Effector memory CD4-positive, alpha-beta T cell (primary cell): ENCODE measurements around the gene ADRM1.

Source experiments
- DNase-seq, 3 donors: peaks; one replicate each; pipeline ENCODE4 v3.0.0-alpha.2; 2020
- H3K27ac ChIP-seq: 2 replicates; pipeline ENCODE4 v1.7.0; 2013; ENCODE audit warnings: mild to moderate bottlenecking, low read length, moderate library complexity; ENCODE audit not compliant: insufficient read depth, poor library complexity, severe bottlenecking
- H3K27me3 ChIP-seq: replicated peaks from 2 replicates; pipeline ENCODE4 v1.7.0; 2013; ENCODE audit warnings: mild to moderate bottlenecking, low read length; ENCODE audit not compliant: insufficient read depth, control insufficient read depth, poor library complexity, severe bottlenecking
- H3K36me3 ChIP-seq: 2 replicates; pipeline ENCODE4 v1.7.0; 2013; ENCODE audit warnings: mild to moderate bottlenecking, low read length, moderate library complexity; ENCODE audit not compliant: control insufficient read depth, insufficient read depth
- H3K4me1 ChIP-seq: 2 replicates; pipeline ENCODE4 v1.7.0; 2013; ENCODE audit warnings: low read length, mild to moderate bottlenecking; ENCODE audit not compliant: control insufficient read depth, insufficient read depth, poor library complexity, severe bottlenecking
- H3K4me3 ChIP-seq: 2 replicates; pipeline ENCODE4 v1.7.0; 2013; ENCODE audit warnings: low read length, low read depth, mild to moderate bottlenecking; ENCODE audit not compliant: insufficient read depth, poor library complexity, severe bottlenecking
- H3K9me3 ChIP-seq: 2 replicates; pipeline ENCODE4 v1.7.0; 2013; ENCODE audit warnings: mild to moderate bottlenecking, low read length, moderate library complexity; ENCODE audit not compliant: control insufficient read depth

Gene ADRM1

DNA sequence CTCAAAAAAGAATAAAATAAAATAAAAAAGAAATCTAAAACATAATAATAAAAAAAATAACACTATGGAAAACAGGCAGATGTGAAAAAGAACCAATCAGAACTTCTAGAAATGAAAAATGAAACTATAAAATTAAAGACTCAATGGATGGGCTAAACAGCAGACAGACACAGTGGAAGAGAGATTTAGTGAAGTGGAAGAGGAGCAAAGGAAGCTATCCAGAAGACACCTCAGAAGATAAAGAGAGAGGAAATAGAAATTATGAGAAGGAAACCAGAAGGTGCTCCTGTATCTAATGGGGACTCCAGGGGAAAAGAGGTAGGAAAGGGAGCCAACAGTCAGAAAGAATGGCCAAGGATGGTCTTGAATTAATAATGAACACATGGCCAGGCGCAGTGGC is 45.8 kb downstream of the ADRM1 start:
- Histone ChIP-seq H3K9me3 (no peaks in the 10 kb centered on the region), H3K4me1 (no peaks in the 10 kb centered on the region), H3K36me3 (no peaks in the 10 kb centered on the region), H3K27me3 (no peaks in the 10 kb centered on the region), H3K4me3 (no peak overlapping the region), H3K27ac (no peak overlapping the region)
- DNase-seq = no peak

DNA sequence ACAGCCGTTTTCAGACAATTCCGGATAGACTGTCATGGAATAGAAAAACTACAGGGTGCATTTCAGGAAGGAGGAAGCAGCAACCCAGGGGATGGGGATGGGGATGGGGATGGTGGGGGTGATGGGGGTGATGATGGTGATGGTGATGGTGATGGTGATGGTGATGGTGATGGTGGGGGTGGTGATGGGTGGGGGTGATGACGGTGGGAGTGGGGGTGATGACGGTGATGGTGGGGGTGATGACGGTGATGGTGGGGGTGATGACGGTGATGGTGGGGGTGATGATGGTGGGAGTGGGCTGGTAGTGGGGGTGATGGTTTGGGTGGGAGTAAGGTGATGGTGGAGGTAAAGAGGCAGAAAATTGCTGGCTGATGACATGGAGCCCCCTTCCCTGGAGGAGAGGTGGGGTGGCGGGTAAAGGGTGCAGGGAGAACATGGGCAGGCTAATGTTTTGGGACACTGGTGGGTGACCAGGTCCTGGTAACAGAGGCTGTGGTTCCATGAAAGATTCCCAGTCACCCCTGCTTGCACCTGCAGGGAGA is 46.8 kb downstream of the ADRM1 start:
- no peaks in the 10 kb centered on the region for H3K27me3 ChIP-seq
- H3K4me1 ChIP-seq = no peaks in the 10 kb centered on the region
- no peaks in the 10 kb centered on the region for H3K36me3 ChIP-seq
- no peaks in the 10 kb centered on the region for H3K9me3 ChIP-seq
- no peak for DNase-seq
- H3K27ac ChIP-seq = no peak overlapping the region
- no peak overlapping the region for H3K4me3 ChIP-seq

DNA sequence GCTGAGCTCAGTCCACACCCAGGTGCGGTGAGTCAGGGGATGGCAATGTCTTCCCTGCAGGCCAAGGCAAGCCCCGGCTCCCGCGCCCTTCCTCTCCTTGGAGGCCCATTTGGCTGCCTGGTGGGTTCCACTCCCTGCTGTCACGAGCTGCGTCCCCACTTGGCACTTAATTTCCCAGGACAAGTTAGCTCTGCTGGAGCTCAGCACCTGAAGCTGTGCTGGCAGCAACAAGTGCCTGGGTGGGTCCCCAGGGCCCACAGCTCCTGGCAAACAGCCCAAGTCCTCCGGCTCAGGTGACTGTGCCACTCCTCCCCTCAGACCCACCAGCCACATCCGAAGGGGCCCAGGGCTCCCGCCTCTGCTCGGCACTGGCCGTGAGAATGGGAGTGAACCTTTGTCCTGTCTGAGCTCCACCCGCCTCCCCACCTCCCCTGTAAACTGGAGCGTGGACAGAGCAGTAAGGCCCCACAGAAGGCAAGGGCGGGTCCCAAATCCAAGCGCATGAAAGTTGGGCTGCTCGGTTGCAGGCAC is 47.4 kb downstream of the ADRM1 start:
- H3K4me1 ChIP-seq = no peaks in the 10 kb centered on the region
- no peak overlapping the region for H3K4me3 ChIP-seq
- no peaks in the 10 kb centered on the region for H3K27me3 ChIP-seq
- DNase-seq = no peak
- H3K36me3 ChIP-seq = no peaks in the 10 kb centered on the region
- H3K27ac ChIP-seq = no peak overlapping the region
- H3K9me3 ChIP-seq = no peaks in the 10 kb centered on the region

DNA sequence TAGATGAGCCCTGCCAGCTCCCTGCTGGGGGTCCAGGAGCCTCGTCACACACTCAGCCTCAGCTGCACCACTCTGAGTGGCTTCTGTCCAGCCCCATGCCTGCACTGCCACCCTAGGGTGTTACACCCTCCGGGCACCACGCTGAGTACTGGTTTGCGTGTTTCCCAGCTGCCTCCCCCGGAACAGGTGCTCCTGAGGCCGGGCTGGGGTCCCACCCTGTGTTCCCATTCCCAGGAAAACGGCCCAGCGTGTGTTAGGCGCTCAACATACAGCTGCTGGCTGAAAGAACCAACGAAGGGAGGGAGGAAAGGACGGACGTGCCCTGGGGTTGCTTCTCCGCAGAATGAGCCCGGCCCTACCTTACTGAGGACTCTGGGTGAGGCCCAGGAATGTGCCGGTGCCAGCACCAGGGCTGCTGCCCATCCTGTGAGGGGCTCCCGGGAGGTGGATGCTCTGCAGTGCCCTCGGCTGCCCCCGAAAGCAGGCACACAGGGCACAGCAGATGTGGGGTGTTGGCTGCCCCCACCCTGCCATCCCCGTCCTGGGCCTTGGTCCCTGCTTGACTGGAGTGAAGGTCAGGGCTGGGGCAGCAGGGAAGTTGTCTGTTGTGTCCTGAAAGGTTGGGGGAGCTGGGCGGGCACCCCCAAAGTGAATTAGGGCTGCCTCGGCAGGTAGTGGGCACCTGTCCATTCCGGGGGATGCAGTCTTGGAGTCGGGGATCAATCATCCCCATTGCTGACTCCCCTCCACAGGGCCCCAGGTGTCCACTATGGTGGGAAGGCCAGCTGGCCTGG is 48.0 kb downstream of the ADRM1 start:
- Histone ChIP-seq H3K27me3 (no peaks in the 10 kb centered on the region), H3K27ac (no peak overlapping the region), H3K36me3 (no peaks in the 10 kb centered on the region), H3K4me1 (no peaks in the 10 kb centered on the region), H3K4me3 (no peak overlapping the region), H3K9me3 (no peaks in the 10 kb centered on the region)
- no peak for DNase-seq

DNA sequence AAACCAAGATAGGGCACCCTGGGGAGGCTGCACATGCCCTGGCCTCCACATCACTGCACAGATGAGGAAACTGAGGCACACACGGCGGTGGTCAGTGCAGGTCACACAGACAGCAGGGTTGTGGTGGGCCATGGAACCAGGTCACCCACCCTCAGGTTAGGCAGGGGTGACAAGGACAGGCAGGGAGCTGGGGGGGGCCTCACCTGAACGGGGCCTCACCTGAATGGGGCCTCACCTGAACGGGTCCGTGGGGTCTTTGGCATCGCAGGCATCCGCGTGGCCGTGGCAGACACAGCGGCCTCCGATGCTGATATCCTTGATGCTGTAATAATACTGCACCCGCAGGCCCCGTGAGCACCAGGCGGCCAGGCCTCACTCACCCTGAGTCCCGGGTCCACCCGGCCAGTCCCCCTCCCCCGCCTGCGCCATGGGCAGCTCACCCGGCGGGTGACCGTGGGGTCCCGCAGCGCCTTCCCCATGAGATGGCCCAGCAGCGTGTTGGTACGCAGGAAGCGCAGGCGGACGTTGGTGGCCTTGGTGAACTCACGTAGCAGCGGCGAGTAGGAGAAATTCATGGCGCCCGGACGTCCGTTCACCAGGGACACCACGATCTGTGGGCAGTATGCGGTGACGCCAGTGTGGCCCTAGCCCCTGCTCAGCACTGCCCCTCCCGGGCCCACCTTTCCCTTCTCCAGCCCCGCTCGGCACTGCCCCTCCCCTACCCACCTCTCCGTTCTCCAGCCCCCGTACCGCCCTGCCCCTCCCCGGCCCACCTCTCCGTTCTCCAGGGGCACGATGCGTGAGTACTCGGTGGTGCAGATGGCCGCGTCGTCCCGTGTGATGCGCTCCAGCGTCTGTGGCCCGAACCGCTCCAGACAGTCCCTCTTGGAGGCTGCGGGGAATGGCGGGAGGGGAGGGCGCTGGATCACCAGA is 48.9 kb downstream of the ADRM1 start:
- DNase-seq = no peak
- Histone ChIP-seq H3K36me3 (no peaks in the 10 kb centered on the region), H3K27me3 (no peaks in the 10 kb centered on the region), H3K4me1 (no peaks in the 10 kb centered on the region), H3K27ac (no peak overlapping the region), H3K9me3 (no peaks in the 10 kb centered on the region), H3K4me3 (no peak overlapping the region)

DNA sequence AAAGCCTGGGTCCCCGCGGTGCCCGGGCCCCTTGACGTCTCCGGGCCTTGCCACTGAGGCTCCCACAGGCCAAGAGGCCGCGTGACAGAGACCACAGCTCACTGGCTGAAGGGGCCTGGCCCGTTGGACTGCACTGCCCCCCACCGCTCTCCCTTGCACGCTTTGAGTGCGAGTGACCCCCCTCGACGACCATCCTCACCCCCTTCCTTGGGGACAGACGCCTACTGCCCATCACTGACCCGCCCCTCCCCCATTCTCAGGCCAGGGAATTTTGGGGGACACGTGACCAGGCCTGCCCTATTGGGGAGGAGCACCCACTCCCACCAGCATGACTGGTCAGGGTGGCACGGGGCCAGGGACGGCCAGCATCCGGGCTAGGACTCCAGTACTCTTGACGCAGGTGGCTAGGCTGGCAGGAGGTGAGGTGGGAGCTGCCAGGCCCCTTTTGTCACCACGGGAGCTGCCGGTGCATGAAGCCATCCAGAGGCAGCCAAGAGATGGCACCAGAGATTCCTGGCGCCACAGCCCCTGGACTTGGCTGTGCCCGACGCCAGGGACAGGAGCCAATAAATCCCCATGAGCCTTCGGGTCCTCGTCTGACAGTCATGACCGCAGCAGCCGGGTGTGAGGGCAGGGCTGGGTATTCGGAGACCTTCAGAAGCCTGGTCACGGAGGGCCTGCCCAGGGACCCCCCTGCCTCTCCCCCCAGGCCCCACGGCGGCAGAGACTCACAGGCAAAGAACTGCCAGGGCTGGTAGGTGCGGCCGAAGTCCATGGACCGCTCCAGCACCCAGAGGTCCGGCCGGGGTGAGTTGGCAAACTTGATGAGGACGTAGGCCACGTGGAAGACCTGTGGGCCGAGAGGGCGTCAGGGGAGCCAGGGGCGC is 49.8 kb downstream of the ADRM1 start:
- Histone ChIP-seq H3K27me3 (no peaks in the 10 kb centered on the region), H3K4me3 (no peak overlapping the region), H3K36me3 (no peaks in the 10 kb centered on the region), H3K4me1 (no peaks in the 10 kb centered on the region), H3K9me3 (no peaks in the 10 kb centered on the region), H3K27ac (no peak overlapping the region)
- DNase-seq = no peak

DNA sequence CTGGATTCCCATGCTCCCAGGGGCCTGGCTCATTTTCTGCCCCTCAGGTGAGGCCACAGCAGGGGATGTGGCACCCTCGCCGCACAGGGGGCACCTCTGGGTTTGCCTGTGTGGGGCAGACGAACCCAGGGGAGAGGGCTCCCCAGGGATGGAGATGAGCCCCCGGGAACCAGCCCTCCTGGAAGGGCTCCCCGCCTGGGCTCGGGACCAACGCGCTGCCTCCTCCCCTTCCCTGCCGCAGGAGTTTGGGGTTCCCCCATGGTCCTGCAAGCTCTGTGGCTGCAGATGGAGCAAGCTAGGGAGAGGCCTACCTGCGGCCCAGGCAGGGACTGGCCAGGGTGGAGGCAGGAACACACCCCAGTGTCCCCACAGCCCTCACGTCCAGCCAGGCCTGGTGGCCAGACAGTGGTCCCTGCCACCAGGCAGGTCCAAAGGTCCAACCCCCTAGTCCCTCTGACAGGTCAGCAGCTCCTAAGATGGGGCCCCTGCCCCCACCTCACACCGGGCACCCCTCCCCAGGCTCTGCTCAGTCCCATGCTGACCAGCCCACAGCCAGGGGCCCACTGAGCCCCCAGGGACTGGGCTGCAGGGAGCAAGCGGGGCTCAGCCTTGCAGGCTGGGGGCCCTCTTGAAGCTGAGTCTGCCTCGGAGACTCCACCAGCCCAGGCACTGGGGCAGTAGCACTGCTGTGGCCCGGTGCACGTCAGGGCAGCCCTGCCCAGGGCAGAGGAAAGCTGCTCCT is 50.7 kb downstream of the ADRM1 start:
- no peaks in the 10 kb centered on the region for H3K4me1 ChIP-seq
- no peak for DNase-seq
- no peak overlapping the region for H3K4me3 ChIP-seq
- H3K36me3 ChIP-seq = no peaks in the 10 kb centered on the region
- H3K27me3 ChIP-seq = no peaks in the 10 kb centered on the region
- H3K9me3 ChIP-seq = no peaks in the 10 kb centered on the region
- no peak overlapping the region for H3K27ac ChIP-seq

DNA sequence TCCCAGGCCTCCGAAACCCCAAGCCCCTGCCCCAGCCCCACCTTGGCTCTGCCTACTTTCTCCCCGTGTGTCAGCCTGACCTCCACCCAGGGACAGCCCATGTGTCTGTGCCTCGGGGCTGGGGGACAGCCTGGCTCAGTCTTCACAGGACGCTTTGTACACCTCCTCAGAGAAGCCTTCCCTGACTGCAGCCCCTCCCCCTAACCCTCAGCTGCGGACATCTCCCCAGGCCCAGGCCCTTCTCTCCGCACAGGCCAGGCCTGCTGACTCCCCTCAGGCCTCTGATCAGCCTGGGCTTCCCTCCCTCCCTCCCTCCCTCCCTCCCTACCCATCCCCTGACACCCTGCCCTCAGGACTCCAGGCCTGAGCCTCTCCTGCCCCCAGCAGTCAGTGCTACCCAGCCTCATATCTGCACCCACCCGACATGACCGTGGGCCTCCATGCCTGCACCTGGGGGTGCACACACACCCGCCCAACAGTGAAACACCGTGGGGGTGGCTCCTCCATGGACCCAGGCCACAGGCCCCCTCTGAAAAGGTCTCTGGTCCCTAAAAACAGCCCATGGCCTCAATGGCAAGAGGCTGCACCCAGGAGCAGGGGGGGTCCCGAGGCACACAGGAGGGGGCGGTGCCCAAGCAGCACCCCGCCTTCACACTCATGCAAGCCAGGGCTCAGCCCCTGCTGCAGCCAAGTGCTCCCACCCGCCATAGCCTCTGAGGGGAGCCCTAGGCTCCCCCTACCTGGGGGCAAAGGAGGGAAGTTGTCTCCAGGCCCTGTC is 51.4 kb downstream of the ADRM1 start:
- no peaks in the 10 kb centered on the region for H3K27me3 ChIP-seq
- no peaks in the 10 kb centered on the region for H3K4me1 ChIP-seq
- no peak for DNase-seq
- no peaks in the 10 kb centered on the region for H3K9me3 ChIP-seq
- no peak overlapping the region for H3K27ac ChIP-seq
- no peaks in the 10 kb centered on the region for H3K36me3 ChIP-seq
- no peak overlapping the region for H3K4me3 ChIP-seq
